Keratinocyte (primary cell): ENCODE measurements around the gene FIP1L1. TPM values are rescaled to one million over a fixed set of nuclear protein-coding genes. Genes with fewer than 3 reads are reported as not detected.

Experiments
- DNase-seq: peaks from one replicate; pipeline ENCODE4 v3.0.0-alpha.2; 2011; ENCODE audit warnings: low read depth, missing footprints, low spot score
- FAIRE-seq: peaks from 2 replicates; lab custom pipeline; 2011; peaks lifted over from hg19 to GRCh38; lab: Jason Lieb, UNC
- H2AFZ ChIP-seq: 2 replicates; pipeline ENCODE4 v1.6.0; 2012; ENCODE audit warnings: low read length, control low read depth, inconsistent platforms; ENCODE audit not compliant: control insufficient read depth
- H3K27ac ChIP-seq: 2 replicates; pipeline ENCODE4 v1.5.1; 2011; ENCODE audit warnings: low read length; ENCODE audit not compliant: control insufficient read depth, insufficient read depth
- H3K27me3 ChIP-seq: 3 replicates; pipeline ENCODE4 v1.6.0; 2011; ENCODE audit warnings: low read length; ENCODE audit not compliant: control insufficient read depth, insufficient read depth; ENCODE audit errors: extremely low read depth
- H3K36me3 ChIP-seq, 2 experiments: 2 replicates in 1 of 2; 3 replicates in 1 of 2; pipeline ENCODE4 v1.5.1; 2011; ENCODE audit warnings: low read length in 2 of 2, mild to moderate bottlenecking in 1 of 2; ENCODE audit not compliant: control insufficient read depth in 2 of 2, insufficient read depth in 2 of 2; ENCODE audit errors: extremely low read depth in 1 of 2
- H3K4me1 ChIP-seq: 3 replicates; pipeline ENCODE4 v1.5.1; 2011; ENCODE audit warnings: low read length; ENCODE audit not compliant: control insufficient read depth, insufficient read depth; ENCODE audit errors: extremely low read depth
- H3K4me2 ChIP-seq: 3 replicates; pipeline ENCODE4 v1.6.0; 2011; ENCODE audit warnings: low read depth, low read length; ENCODE audit not compliant: control insufficient read depth, insufficient read depth; ENCODE audit errors: extremely low read depth
- H3K4me3 ChIP-seq, 3 experiments: fragments of 200-600 bp in 1 of 3; sonication (generic) in 1 of 3; 2 replicates in 2 of 3; 3 replicates in 1 of 3; pipeline ENCODE4 v1.5.1; 2011 to 2016; ENCODE audit warnings: low read length in 3 of 3, mild to moderate bottlenecking in 3 of 3, control low read depth in 2 of 3, inconsistent platforms in 1 of 3, low read depth in 1 of 3, mixed read lengths in 1 of 3, mixed run types in 1 of 3, moderate library complexity in 1 of 3; ENCODE audit not compliant: control insufficient read depth in 2 of 3, insufficient read depth in 2 of 3; ENCODE audit errors: extremely low read depth in 1 of 3
- H3K79me2 ChIP-seq: 2 replicates; pipeline ENCODE4 v1.6.0; 2012; ENCODE audit warnings: low read length; ENCODE audit not compliant: control insufficient read depth, insufficient read depth
- H3K9ac ChIP-seq: 3 replicates; pipeline ENCODE4 v1.6.0; 2011; ENCODE audit warnings: low read length; ENCODE audit not compliant: control insufficient read depth, insufficient read depth; ENCODE audit errors: extremely low read depth
- H3K9me1 ChIP-seq: 3 replicates; pipeline ENCODE4 v1.6.0; 2011; ENCODE audit warnings: low read length; ENCODE audit not compliant: control insufficient read depth, insufficient read depth; ENCODE audit errors: extremely low read depth
- H3K9me3 ChIP-seq: 2 replicates; pipeline ENCODE4 v1.5.1; 2012; ENCODE audit warnings: low read depth, low read length; ENCODE audit not compliant: control insufficient read depth
- H4K20me1 ChIP-seq: 3 replicates; pipeline ENCODE4 v1.6.0; 2011; ENCODE audit warnings: low read length; ENCODE audit not compliant: control insufficient read depth, insufficient read depth; ENCODE audit errors: extremely low read depth
- EZH2 ChIP-seq: IDR thresholded peaks from one replicate; pipeline ENCODE4 v1.6.1; 2012; ENCODE audit warnings: inconsistent platforms, mild to moderate bottlenecking, low read length, moderate library complexity
- dilution Hi-C: fragments of 300-500 bp; cut with MboI; formaldehyde crosslinking; loops from one replicate; pipeline ENCODE4 v1.7.0; 2020; ENCODE audit warnings: low sequenced_read_pairs; ENCODE audit not compliant: extremely low pct_ligation_motif_present
- polyA plus RNA-seq, 5 experiments: library from polyadenylated mRNA; depleted of rRNA in 3 of 5; stranded (reverse) in 3 of 5; stranded (forward) in 1 of 5; unstranded in 1 of 5; fragments of >200 nt; gene quantifications; 1 replicate in 1 of 5; 2 replicates in 3 of 5; 3 replicates in 1 of 5; pipeline versions ENCODE4 v1.2.1 to v1.2.3, GENCODE V29; 2011 to 2012; ENCODE audit warnings: missing spikeins in 2 of 5, low read depth in 1 of 5, low replicate concordance in 1 of 5
- TF ChIP-seq, protein P1 (sequence below), 3 experiments: IDR thresholded peaks in 1 of 3; conservative IDR thresholded peaks in 1 of 3; optimal IDR thresholded peaks in 1 of 3; 2 replicates in 2 of 3; 3 replicates in 1 of 3; pipeline versions ENCODE3 to v1.5.1; 2011; ENCODE audit warnings: low read length in 3 of 3, mild to moderate bottlenecking in 3 of 3, moderate library complexity in 2 of 3, control low read depth in 1 of 3, inconsistent platforms in 1 of 3; ENCODE audit not compliant: insufficient read depth in 2 of 3; ENCODE audit errors: extremely low read depth in 1 of 3

Gene FIP1L1
- polyA plus RNA-seq, 1 donor (not counting 4 experiments of a cell fraction or from before 2014, with no cell fraction given): 36.7 TPM

DNA sequence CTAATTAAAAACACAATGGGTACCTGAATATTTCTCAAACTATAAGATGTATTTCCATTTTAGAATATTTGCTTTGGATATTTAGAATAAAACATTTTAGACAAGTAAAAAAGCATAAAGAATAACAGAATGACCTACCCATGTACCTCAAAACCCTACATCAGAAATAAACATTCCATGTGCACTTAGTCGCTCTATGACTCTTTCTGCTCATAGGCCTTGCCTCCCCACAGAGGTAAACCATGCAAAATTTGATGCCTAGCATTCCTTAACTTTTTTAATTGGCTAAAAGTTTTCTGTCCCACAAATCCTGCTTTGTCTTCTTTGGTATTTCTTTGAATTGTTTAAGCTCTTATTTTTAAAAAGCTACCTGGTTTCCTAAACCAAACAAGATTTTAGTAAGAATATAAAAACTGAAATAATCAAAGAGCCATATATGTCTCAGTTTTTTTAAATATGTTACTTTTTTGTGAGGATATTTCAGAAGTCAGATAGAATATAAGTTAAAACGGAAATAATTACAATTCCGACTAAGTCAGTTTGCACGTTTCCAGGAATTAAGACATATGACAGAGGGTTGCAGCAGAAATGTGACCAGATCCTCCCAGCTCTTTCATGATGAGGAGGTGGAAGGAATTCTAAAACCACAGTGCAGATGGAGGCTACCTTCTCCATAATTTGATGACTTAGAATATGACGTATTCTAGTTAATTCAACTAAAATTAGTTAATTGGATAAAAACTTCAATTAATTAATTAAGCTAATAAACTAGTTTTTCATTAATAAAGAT lies 102.5 kb downstream of the FIP1L1 start:
- H3K4me1 ChIP-seq: peaks cover 38% of the 10 kb centered on the region
- no peaks in the 10 kb centered on the region for H3K27me3 ChIP-seq
- DNase-seq: peak; percentile 26
- H2AFZ ChIP-seq: no peak overlapping the region
- no peak for FAIRE-seq
- dilution Hi-C loops: no loop called here
- H3K36me3 ChIP-seq: no peaks in the 10 kb centered on the region
- TF ChIP-seq, protein P1, sequence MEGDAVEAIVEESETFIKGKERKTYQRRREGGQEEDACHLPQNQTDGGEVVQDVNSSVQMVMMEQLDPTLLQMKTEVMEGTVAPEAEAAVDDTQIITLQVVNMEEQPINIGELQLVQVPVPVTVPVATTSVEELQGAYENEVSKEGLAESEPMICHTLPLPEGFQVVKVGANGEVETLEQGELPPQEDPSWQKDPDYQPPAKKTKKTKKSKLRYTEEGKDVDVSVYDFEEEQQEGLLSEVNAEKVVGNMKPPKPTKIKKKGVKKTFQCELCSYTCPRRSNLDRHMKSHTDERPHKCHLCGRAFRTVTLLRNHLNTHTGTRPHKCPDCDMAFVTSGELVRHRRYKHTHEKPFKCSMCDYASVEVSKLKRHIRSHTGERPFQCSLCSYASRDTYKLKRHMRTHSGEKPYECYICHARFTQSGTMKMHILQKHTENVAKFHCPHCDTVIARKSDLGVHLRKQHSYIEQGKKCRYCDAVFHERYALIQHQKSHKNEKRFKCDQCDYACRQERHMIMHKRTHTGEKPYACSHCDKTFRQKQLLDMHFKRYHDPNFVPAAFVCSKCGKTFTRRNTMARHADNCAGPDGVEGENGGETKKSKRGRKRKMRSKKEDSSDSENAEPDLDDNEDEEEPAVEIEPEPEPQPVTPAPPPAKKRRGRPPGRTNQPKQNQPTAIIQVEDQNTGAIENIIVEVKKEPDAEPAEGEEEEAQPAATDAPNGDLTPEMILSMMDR (optimal IDR thresholded peaks at IDR 0.05 in 1 of 3, IDR thresholded peaks at IDR 0.05 in 1 of 3, conservative IDR thresholded peaks at IDR 0.05 in 1 of 3; ENCODE audit: extremely low read depth in 1 of 3, insufficient read depth in 2 of 3, low read length in 3 of 3): no peak
- TF ChIP-seq EZH2: no peak
- no peak overlapping the region for H3K4me2 ChIP-seq
- H3K9me3 ChIP-seq: no peaks in the 10 kb centered on the region
- no peak overlapping the region for H3K9ac ChIP-seq
- H3K79me2 ChIP-seq: no peaks in the 10 kb centered on the region
- no peaks in the 10 kb centered on the region for H3K9me1 ChIP-seq
- peak overlapping the region; percentile 73 for H3K27ac ChIP-seq
- H4K20me1 ChIP-seq: no peaks in the 10 kb centered on the region
- no peak overlapping the region for H3K4me3 ChIP-seq

DNA sequence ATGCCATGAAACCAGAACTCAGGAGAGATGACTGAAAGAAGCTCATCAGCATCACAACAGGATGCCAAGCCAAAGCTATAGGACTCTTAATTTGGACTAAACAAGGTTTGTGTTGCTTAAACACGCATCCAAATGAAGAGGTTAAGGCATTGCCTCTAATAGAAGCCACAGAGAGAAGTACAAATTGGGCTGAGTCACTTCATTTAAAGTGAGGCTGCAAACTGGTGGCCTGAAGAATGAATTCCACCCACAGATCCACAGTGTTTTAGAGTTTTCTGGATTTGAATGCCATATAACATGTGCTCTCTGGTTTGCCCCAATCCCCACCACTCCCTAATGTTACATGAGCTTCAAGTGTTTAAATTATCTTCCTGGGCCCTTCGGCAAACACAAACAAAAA lies 103.5 kb downstream of the FIP1L1 start:
- H3K9me1 ChIP-seq: no peaks in the 10 kb centered on the region
- H3K9ac ChIP-seq: no peak overlapping the region
- peaks cover 1% of the 10 kb centered on the region for H3K27me3 ChIP-seq
- no peak overlapping the region for H3K4me3 ChIP-seq
- no peaks in the 10 kb centered on the region for H4K20me1 ChIP-seq
- H3K36me3 ChIP-seq: no peaks in the 10 kb centered on the region
- H2AFZ ChIP-seq: no peak overlapping the region
- no peak overlapping the region for H3K27ac ChIP-seq
- no peak overlapping the region for H3K4me2 ChIP-seq
- no peaks in the 10 kb centered on the region for H3K9me3 ChIP-seq
- FAIRE-seq: no peak
- dilution Hi-C loops: no loop called here
- no peak for DNase-seq
- no peaks in the 10 kb centered on the region for H3K79me2 ChIP-seq
- TF ChIP-seq, protein P1 (optimal IDR thresholded peaks at IDR 0.05 in 1 of 3, IDR thresholded peaks at IDR 0.05 in 1 of 3, conservative IDR thresholded peaks at IDR 0.05 in 1 of 3; ENCODE audit: extremely low read depth in 1 of 3, insufficient read depth in 2 of 3, low read length in 3 of 3): no peak
- no peak for TF ChIP-seq EZH2
- H3K4me1 ChIP-seq: peaks cover 38% of the 10 kb centered on the region
